ENCODE measurements around the gene CATSPER1. TPM values are rescaled to one million over a fixed set of nuclear protein-coding genes. Genes with fewer than 3 reads are reported as not detected.
A peak's percentile ranks its signal among the peaks of the same experiment; 100 is the strongest.

CATSPER1 gene
- total RNA-seq = not detected

DNA sequence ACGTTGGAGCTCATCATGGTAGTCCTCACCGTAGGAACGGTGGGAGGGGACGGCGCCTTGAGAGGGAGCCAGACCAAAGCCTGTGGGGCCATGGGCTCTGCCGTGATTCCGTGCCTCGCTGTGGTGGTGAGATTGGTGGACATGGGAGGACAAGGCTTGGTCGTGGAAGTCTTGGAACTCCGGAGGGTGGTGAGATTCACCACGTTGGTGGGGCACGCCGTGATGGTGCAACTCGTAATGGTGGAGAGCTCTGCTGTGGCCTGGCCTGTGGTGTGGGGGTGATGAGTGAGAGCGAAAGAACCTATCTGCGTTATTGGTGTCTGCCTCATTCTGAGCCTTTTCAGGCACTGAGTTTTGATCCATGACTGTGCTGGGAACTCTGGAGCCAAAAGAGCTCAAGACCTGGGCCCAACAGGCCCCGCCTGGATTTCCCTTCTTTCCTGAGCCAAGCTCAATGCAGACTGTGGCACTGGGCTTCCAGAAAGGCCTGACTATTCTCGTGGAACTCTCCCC is at the start of gene CATSPER1:
TSS of gene CATSPER1 (minus strand) at position 463 of the 513 bp plus-strand sequence. CDS start at position 363, 100 bp downstream.
- TF ChIP-seq, protein P1, sequence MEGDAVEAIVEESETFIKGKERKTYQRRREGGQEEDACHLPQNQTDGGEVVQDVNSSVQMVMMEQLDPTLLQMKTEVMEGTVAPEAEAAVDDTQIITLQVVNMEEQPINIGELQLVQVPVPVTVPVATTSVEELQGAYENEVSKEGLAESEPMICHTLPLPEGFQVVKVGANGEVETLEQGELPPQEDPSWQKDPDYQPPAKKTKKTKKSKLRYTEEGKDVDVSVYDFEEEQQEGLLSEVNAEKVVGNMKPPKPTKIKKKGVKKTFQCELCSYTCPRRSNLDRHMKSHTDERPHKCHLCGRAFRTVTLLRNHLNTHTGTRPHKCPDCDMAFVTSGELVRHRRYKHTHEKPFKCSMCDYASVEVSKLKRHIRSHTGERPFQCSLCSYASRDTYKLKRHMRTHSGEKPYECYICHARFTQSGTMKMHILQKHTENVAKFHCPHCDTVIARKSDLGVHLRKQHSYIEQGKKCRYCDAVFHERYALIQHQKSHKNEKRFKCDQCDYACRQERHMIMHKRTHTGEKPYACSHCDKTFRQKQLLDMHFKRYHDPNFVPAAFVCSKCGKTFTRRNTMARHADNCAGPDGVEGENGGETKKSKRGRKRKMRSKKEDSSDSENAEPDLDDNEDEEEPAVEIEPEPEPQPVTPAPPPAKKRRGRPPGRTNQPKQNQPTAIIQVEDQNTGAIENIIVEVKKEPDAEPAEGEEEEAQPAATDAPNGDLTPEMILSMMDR (IDR thresholded peaks at IDR 0.05) = no peak
- no peak for TF ChIP-seq POLR2A (IDR thresholded peaks at IDR 0.05)
- Histone ChIP-seq H3K27me3 (no peaks in the 10 kb centered on the region), H3K4me1 (peaks cover 0 to 7% (median 3%) of the 10 kb centered on the region in 4 donors), H3K36me3 (no peaks in the 10 kb centered on the region), H3K4me3 (no peak within 1 kb of the TSS), H3K27ac (no peak within 1 kb of the TSS), H3K9me3 (no peaks in the 10 kb centered on the region)
- no peak for DNase-seq

DNA sequence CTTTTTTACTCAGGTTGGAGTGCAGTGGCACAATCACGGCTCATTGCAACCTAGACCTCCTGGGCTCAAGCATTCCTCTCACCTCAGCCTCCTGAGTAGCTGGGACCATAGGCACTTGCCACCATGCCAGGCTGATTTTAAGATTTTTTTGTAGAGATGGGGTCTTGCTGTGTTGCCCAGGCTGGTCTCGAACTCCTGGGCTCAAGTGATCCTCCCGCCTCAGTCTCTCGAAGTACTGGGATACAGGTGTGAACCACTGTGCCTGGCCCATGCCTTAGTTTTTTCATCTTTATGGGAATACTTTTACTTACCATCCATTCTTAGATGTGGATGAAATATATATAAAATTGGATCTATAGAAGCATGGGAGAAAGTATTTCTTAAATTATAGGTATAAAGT is 49.0 kb upstream of the CATSPER1 start:
- Histone ChIP-seq H3K9me3 (no peaks in the 10 kb centered on the region), H3K4me3 (no peak overlapping the region), H3K27ac (no peak overlapping the region), H3K4me1 (peaks cover 0 to 12% (median 3%) of the 10 kb centered on the region in 4 donors), H3K36me3 (no peaks in the 10 kb centered on the region), H3K27me3 (no peaks in the 10 kb centered on the region)
- peak in 1 of 3 donors; percentile 9 for DNase-seq
- TF ChIP-seq, protein P1 (IDR thresholded peaks at IDR 0.05) = no peak
- TF ChIP-seq POLR2A (IDR thresholded peaks at IDR 0.05) = no peak

DNA sequence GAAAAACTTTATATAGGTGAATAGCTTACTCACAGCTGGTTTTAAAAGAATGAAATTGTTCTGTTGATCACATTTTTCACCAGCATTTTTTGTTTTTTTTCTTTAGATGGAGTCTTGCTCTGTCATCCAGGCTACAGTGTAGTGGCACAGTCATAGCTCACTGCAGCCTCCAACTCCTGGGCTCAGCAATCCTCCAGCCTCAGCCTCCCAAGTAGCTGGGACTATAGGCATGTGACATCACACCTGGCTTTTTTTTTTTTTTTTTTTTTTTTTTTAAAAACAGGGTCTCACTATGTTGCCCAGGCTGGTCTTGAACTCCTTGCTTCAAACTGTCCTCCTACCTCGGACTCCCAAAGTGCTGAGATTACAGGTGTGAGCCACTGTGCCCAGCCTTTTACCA is 47.4 kb upstream of the CATSPER1 start:
- H3K36me3 ChIP-seq = peaks cover 0 to 6% (median 0%) of the 10 kb centered on the region in 3 donors
- peak in 1 of 3 donors; percentile 13 for DNase-seq
- TF ChIP-seq, protein P1 (IDR thresholded peaks at IDR 0.05) = no peak
- TF ChIP-seq POLR2A (IDR thresholded peaks at IDR 0.05) = no peak
- no peaks in the 10 kb centered on the region for H3K27me3 ChIP-seq
- peaks cover 0 to 17% (median 5%) of the 10 kb centered on the region in 4 donors for H3K4me1 ChIP-seq
- no peak overlapping the region for H3K4me3 ChIP-seq
- H3K9me3 ChIP-seq = no peaks in the 10 kb centered on the region
- no peak overlapping the region for H3K27ac ChIP-seq

DNA sequence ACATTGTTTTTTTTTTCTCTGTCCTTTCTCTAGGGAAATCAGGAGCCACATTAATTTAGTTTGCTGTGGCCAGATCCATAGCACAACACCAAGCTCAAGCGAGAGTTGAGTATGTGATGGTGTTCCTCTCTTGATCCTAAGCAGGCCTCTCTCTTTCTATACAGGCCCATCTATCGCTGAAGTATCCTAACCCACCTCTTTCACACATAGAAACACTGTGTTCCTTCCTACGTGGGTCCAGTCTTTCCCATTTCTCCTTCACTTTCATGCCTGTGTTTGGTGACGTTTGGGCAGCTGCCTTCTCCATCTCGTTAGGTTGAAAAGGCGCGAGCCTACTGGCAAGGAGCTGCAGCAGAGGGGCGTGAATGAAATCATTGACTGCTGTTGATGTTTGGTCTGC is 46.2 kb upstream of the CATSPER1 start:
- no peaks in the 10 kb centered on the region for H3K9me3 ChIP-seq
- H3K36me3 ChIP-seq = peaks cover 0 to 17% (median 0%) of the 10 kb centered on the region in 3 donors
- H3K27ac ChIP-seq = no peak overlapping the region
- no peak overlapping the region for H3K4me3 ChIP-seq
- no peak for DNase-seq
- H3K4me1 ChIP-seq = peaks cover 0 to 28% (median 5%) of the 10 kb centered on the region in 4 donors
- TF ChIP-seq, protein P1 (IDR thresholded peaks at IDR 0.05) = no peak
- TF ChIP-seq POLR2A (IDR thresholded peaks at IDR 0.05) = no peak
- no peaks in the 10 kb centered on the region for H3K27me3 ChIP-seq

DNA sequence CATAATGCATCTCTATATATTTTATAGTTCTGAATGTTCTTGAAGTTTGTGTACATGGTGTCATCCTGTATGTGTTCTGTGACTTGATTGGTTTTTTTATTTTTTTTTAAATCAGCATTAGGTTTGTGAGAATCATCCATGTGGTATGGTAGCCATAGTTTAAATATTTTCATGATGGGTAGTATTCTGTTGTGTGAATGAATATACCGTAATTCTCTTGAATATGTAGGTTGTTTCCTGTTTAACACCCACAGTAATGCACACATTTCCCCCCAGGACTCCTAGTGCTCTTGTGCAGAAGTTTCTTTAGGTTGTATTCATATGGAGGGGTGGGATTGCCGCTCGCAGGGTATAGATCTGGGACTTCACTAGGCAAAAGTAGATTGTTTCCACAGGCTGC is 45.8 kb upstream of the CATSPER1 start:
- Histone ChIP-seq H3K4me3 (no peak overlapping the region), H3K36me3 (peaks cover 0 to 22% (median 0%) of the 10 kb centered on the region in 3 donors), H3K4me1 (peaks cover 0 to 30% (median 5%) of the 10 kb centered on the region in 4 donors), H3K27ac (peak overlapping the region in 1 of 4 donors; percentile 97), H3K27me3 (no peaks in the 10 kb centered on the region), H3K9me3 (no peaks in the 10 kb centered on the region)
- DNase-seq = no peak
- TF ChIP-seq POLR2A (IDR thresholded peaks at IDR 0.05) = no peak
- TF ChIP-seq, protein P1 (IDR thresholded peaks at IDR 0.05) = no peak
